Uterus (tissue), 2 donors: ENCODE measurements around the gene GRAMD2B.

ENCODE experiments used
- POLR2A ChIP-seq, 2 donors: fragments of 450-650 bp; IDR thresholded peaks; one replicate each; pipeline ENCODE4 v1.6.1; 2016; ENCODE audit warnings: antibody characterized with exemption in 2 of 2, mild to moderate bottlenecking in 1 of 2, moderate library complexity in 1 of 2
- TF ChIP-seq, protein P1 (sequence below), 4 experiments: fragments of 200-600 bp in 2 of 4; fragments of 450-650 bp in 2 of 4; sonication (generic) in 2 of 4; IDR thresholded peaks; one replicate each; pipeline ENCODE4 v1.5.1; 2016 to 2019; ENCODE audit warnings: antibody characterized with exemption in 4 of 4, mild to moderate bottlenecking in 2 of 4, moderate library complexity in 1 of 4

DNA sequence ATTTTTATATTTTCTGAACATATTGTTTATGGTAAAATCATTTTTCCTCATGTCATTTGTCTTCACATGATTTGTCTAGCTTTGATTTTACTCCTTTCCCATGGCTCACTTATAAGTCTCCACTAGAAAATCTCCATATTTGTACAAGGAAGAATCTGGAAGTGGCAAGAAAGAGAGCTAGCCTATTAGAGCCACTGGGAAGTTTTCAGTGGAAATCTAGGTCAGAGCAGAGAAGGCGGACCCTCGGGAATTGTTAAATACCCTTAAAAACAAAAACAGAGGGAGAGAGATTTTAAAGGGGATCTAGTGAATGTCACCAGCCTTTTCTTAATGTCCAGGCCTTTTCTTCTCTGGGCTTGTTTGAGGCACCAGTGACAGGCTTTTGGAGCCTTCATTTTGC is 56.6 kb downstream of the GRAMD2B start:
- TF ChIP-seq, protein P1, sequence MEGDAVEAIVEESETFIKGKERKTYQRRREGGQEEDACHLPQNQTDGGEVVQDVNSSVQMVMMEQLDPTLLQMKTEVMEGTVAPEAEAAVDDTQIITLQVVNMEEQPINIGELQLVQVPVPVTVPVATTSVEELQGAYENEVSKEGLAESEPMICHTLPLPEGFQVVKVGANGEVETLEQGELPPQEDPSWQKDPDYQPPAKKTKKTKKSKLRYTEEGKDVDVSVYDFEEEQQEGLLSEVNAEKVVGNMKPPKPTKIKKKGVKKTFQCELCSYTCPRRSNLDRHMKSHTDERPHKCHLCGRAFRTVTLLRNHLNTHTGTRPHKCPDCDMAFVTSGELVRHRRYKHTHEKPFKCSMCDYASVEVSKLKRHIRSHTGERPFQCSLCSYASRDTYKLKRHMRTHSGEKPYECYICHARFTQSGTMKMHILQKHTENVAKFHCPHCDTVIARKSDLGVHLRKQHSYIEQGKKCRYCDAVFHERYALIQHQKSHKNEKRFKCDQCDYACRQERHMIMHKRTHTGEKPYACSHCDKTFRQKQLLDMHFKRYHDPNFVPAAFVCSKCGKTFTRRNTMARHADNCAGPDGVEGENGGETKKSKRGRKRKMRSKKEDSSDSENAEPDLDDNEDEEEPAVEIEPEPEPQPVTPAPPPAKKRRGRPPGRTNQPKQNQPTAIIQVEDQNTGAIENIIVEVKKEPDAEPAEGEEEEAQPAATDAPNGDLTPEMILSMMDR (IDR thresholded peaks at IDR 0.05) = no peak
- TF ChIP-seq POLR2A (IDR thresholded peaks at IDR 0.05) = no peak
